ENCODE results near the gene SQOR.

GRCh38 chr15:45588219-45588875 is 46.5 kb upstream of the SQOR start:
- no peak for TF ChIP-seq EZH2 (IDR thresholded peaks at IDR 0.05; ENCODE audit: low read length, missing control alignments)
- TF ChIP-seq, protein P1, sequence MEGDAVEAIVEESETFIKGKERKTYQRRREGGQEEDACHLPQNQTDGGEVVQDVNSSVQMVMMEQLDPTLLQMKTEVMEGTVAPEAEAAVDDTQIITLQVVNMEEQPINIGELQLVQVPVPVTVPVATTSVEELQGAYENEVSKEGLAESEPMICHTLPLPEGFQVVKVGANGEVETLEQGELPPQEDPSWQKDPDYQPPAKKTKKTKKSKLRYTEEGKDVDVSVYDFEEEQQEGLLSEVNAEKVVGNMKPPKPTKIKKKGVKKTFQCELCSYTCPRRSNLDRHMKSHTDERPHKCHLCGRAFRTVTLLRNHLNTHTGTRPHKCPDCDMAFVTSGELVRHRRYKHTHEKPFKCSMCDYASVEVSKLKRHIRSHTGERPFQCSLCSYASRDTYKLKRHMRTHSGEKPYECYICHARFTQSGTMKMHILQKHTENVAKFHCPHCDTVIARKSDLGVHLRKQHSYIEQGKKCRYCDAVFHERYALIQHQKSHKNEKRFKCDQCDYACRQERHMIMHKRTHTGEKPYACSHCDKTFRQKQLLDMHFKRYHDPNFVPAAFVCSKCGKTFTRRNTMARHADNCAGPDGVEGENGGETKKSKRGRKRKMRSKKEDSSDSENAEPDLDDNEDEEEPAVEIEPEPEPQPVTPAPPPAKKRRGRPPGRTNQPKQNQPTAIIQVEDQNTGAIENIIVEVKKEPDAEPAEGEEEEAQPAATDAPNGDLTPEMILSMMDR (conservative IDR thresholded peaks at IDR 0.05 in 1 of 2, IDR thresholded peaks at IDR 0.05 in 1 of 2; ENCODE audit: low read depth in 1 of 2, low read length in 2 of 2) = no peak
